Upper lobe of left lung (tissue), 6 donors: ENCODE measurements around the gene JMJD1C. TPM values are rescaled to one million over a fixed set of nuclear protein-coding genes. Genes with fewer than 3 reads are reported as not detected.
A peak's percentile ranks its signal among the peaks of the same experiment; 100 is the strongest.

Experiments
- ATAC-seq, 2 donors: fragments of 200-7000 bp; cut with Tn5 transposase; one replicate each; pipeline ENCODE4 v1.9.1; 2022; ENCODE audit warnings: mild to moderate bottlenecking in 2 of 2, moderate library complexity in 2 of 2; ENCODE audit not compliant: low FRiP score in 2 of 2
- DNase-seq, 2 donors: peaks; one replicate each; pipeline ENCODE4 v3.0.0-alpha.2; 2019 to 2020
- H3K27ac ChIP-seq, 4 donors: fragments of 200-600 bp; sonication (generic); one replicate each; pipeline ENCODE4 v1.5.1; 2016 to 2019
- H3K27me3 ChIP-seq, 4 donors: fragments of 200-600 bp; sonication (generic); one replicate each; pipeline ENCODE4 v1.5.1; 2017 to 2019
- H3K36me3 ChIP-seq, 4 donors: fragments of 200-600 bp; sonication (generic); one replicate each; pipeline ENCODE4 v1.5.1; 2016 to 2019
- H3K4me1 ChIP-seq, 4 donors: fragments of 200-600 bp; sonication (generic); one replicate each; pipeline ENCODE4 v1.5.1; 2018 to 2019
- H3K4me3 ChIP-seq, 4 donors: fragments of 200-600 bp; sonication (generic); one replicate each; pipeline ENCODE4 v1.5.1; 2017 to 2019; ENCODE audit warnings: mild to moderate bottlenecking in 2 of 4, moderate library complexity in 1 of 4
- H3K9me3 ChIP-seq, 4 donors: fragments of 200-600 bp; sonication (generic); one replicate each; pipeline ENCODE4 v1.5.1; 2018 to 2019
- EP300 ChIP-seq, 4 donors: sonication (generic); formaldehyde crosslinking; IDR thresholded peaks; one replicate each; pipeline ENCODE4 v1.5.1; 2017; ENCODE audit warnings: antibody characterized with exemption in 4 of 4, control low read depth in 2 of 4
- POLR2A ChIP-seq, 4 donors: fragments of 450-650 bp; IDR thresholded peaks; one replicate each; pipeline ENCODE4 v1.5.1; 2016 to 2017; ENCODE audit warnings: antibody characterized with exemption in 4 of 4, mild to moderate bottlenecking in 2 of 4
- POLR2AphosphoS5 ChIP-seq, 2 donors: sonication (generic); formaldehyde crosslinking; IDR thresholded peaks; one replicate each; pipeline ENCODE4 v1.5.1; 2017; ENCODE audit warnings: antibody characterized with exemption in 2 of 2
- WGBS, 2 donors: methylation state at CpG; one replicate each; pipeline ENCODE4 v1.1.5; 2017 to 2018; 5-methylcytosine and 5-hydroxymethylcytosine counted together
- total RNA-seq, 6 donors: library from RNA; depleted of rRNA in 4 of 6; stranded (reverse); fragments of >200 nt in 4 of 6; gene quantifications; one replicate each; pipeline versions ENCODE4 v1.1.0 to v1.2.1, GENCODE V29; 2016 to 2021
- TF ChIP-seq, protein P1 (sequence below), 6 experiments: fragments of 450-650 bp in 4 of 6; fragments of 200-600 bp in 2 of 6; sonication (generic) in 2 of 6; IDR thresholded peaks; one replicate each; pipeline ENCODE4 v1.5.1; 2016 to 2019; ENCODE audit warnings: antibody characterized with exemption in 6 of 6
- donor health status: DM: no; HTN: no; CAD: no; lungs with moderate emphysema.
- donor health status: DM: no; HTN: yes; CAD: no; lungs with severe emphysema.

Gene JMJD1C
- total RNA-seq, 6 donors from 2014 or later, result 80.2 to 130 (median 94.2) TPM

DNA sequence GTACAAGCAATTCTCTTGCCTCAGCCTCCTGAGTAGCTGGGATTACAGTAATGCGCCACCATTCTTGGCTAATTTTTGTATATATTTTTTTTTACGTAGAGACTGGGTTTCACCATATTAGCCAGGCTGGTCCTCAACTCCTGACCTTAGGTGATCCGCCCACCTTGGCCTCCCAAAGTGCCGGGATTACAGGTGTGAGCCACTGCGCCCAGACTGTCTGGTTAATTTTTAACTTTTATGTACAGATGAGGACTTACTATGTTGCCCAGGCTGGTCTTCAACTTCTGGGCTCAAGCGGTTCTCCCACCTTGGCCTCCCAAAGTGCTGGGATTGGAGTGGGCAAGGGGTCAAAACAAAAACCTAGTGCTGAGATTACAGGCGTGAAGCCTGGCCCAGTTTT, 101.8 kb downstream of the JMJD1C start:
- no peak overlapping the region for H3K27ac ChIP-seq
- H3K4me3 ChIP-seq, result no peak overlapping the region
- ATAC-seq (no peak), DNase-seq (no peak)
- no peaks in the 10 kb centered on the region for H3K27me3 ChIP-seq
- H3K4me1 ChIP-seq, result no peaks in the 10 kb centered on the region
- WGBS, 2 donors, result 96 to 99% methylated on average over 7 of the region's 7 CpGs
- TF ChIP-seq, protein P1, sequence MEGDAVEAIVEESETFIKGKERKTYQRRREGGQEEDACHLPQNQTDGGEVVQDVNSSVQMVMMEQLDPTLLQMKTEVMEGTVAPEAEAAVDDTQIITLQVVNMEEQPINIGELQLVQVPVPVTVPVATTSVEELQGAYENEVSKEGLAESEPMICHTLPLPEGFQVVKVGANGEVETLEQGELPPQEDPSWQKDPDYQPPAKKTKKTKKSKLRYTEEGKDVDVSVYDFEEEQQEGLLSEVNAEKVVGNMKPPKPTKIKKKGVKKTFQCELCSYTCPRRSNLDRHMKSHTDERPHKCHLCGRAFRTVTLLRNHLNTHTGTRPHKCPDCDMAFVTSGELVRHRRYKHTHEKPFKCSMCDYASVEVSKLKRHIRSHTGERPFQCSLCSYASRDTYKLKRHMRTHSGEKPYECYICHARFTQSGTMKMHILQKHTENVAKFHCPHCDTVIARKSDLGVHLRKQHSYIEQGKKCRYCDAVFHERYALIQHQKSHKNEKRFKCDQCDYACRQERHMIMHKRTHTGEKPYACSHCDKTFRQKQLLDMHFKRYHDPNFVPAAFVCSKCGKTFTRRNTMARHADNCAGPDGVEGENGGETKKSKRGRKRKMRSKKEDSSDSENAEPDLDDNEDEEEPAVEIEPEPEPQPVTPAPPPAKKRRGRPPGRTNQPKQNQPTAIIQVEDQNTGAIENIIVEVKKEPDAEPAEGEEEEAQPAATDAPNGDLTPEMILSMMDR (IDR thresholded peaks at IDR 0.05), result no peak
- TF ChIP-seq POLR2AphosphoS5 (IDR thresholded peaks at IDR 0.05), result no peak
- TF ChIP-seq EP300 (IDR thresholded peaks at IDR 0.05), result no peak
- no peak for TF ChIP-seq POLR2A (IDR thresholded peaks at IDR 0.05)
- H3K9me3 ChIP-seq, result no peaks in the 10 kb centered on the region
- H3K36me3 ChIP-seq, result no peaks in the 10 kb centered on the region

DNA sequence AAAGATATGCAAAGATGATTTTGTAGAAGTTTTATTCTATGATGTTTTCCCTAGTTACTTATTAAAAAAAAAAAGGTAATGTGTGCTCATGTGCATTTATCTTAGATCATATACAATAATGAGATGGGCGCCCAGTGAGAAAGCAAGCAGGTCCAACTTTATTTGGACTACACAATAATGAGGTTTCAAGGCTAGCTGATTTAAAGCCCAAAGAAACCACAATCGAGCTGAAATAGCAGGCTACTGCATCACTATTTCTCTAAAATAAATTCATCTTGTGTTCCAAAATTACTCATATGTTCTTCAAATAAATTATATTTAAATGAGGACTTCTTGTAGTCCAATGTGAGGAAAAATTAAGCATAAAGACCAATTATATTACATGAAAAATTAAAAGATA, 110.1 kb downstream of the JMJD1C start:
- Histone ChIP-seq H3K4me3 (no peak overlapping the region), H3K36me3 (no peaks in the 10 kb centered on the region), H3K27ac (no peak overlapping the region), H3K27me3 (no peaks in the 10 kb centered on the region), H3K4me1 (no peaks in the 10 kb centered on the region), H3K9me3 (no peaks in the 10 kb centered on the region)
- TF ChIP-seq POLR2A (IDR thresholded peaks at IDR 0.05), result no peak
- ATAC-seq (no peak), DNase-seq (no peak)
- 90 to 94% methylated on average over 2 of the region's 2 CpGs for WGBS, 2 donors

DNA sequence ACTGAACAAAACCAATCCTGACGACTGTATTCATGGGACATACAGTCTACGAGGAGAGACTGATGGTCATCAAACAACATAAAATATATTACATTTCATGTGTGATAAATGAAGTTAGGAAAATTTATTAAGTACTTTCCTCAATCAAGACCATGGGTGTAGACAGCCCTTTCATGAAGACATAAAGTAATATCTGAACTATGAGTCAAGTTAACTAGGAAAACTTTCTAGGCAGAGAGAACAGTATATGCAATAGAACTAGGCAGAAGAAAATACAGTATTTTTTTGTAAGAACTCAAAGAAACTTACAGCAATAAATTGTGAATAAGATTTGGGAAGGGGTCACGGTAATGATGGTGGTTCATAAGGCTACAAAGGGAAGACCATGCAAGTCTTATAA, 112.8 kb downstream of the JMJD1C start:
- Histone ChIP-seq H3K27ac (no peak overlapping the region), H3K36me3 (no peaks in the 10 kb centered on the region), H3K4me3 (no peak overlapping the region), H3K4me1 (no peaks in the 10 kb centered on the region), H3K27me3 (no peaks in the 10 kb centered on the region), H3K9me3 (no peaks in the 10 kb centered on the region)
- DNase-seq (no peak), ATAC-seq (no peak)
- 96 to 98% methylated on average over 3 of the region's 3 CpGs for WGBS, 2 donors
- TF ChIP-seq POLR2A (IDR thresholded peaks at IDR 0.05) (no peak), EP300 (IDR thresholded peaks at IDR 0.05) (no peak), POLR2AphosphoS5 (IDR thresholded peaks at IDR 0.05) (no peak)
- TF ChIP-seq, protein P1 (IDR thresholded peaks at IDR 0.05), result no peak

DNA sequence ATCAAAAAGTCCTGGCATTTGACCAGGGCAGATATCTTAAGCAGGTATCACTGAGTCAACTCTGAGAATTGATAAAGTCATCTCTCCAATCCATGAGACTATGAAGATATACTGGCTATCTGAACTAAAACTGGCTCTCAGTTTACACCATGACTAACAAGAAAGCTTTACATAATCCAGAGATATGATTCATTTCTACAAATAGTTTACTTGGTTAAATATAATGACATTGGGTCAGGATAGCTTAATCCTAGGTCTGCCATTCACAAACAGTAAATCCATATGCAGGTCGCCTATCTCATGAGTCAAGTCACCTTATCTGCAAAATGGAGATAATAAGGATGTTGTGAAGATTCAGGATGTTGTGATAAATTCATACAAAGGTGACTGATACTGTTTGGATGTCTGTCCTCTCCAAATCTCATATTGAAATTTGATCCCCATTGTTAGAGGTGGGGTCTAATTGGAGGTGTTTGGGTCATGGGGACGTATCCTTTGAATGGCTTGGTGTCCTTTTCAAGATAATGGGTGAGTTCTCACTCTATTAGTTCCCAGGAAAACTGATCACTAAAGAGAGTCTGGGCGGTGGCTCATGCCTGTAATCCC, 117.4 kb downstream of the JMJD1C start:
- Histone ChIP-seq H3K27ac (no peak overlapping the region), H3K4me1 (no peaks in the 10 kb centered on the region), H3K27me3 (no peaks in the 10 kb centered on the region), H3K36me3 (no peaks in the 10 kb centered on the region), H3K9me3 (no peaks in the 10 kb centered on the region), H3K4me3 (no peak overlapping the region)
- TF ChIP-seq EP300 (IDR thresholded peaks at IDR 0.05) (no peak), POLR2AphosphoS5 (IDR thresholded peaks at IDR 0.05) (no peak), POLR2A (IDR thresholded peaks at IDR 0.05) (no peak)
- TF ChIP-seq, protein P1 (IDR thresholded peaks at IDR 0.05), result no peak
- DNase-seq (no peak), ATAC-seq (no peak)
- WGBS, 2 donors, result 91 to 96% methylated on average over 3 of the region's 3 CpGs

DNA sequence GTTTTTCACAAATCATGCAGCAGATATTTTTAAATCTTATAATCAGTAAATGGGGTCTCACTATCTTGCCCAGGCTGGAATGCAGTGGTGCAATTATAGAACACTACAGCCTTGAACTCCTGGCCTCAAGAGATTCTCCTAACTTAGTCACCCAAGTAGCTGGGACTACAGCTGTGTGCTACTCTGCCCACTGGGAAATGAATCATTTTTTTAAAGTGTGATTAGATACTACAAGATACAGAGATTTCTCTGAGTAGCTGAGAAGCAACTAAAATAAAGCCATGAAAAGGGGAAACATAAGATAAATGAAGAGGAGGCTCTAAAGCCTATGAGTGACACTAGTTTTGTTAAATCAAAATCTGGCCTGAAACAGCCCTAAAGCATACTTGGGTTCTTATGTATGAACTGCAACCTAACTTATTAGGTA, 119.7 kb downstream of the JMJD1C start:
- H3K4me1 ChIP-seq, result no peaks in the 10 kb centered on the region
- H3K4me3 ChIP-seq, result no peak overlapping the region
- H3K9me3 ChIP-seq, result no peaks in the 10 kb centered on the region
- no peaks in the 10 kb centered on the region for H3K27me3 ChIP-seq
- H3K36me3 ChIP-seq, result no peaks in the 10 kb centered on the region
- DNase-seq (no peak), ATAC-seq (peak in 1 of 2 donors; percentile 34)
- no peak overlapping the region for H3K27ac ChIP-seq
- TF ChIP-seq POLR2AphosphoS5 (IDR thresholded peaks at IDR 0.05), result no peak
- TF ChIP-seq, protein P1 (IDR thresholded peaks at IDR 0.05), result no peak
- no peak for TF ChIP-seq POLR2A (IDR thresholded peaks at IDR 0.05)
- no peak for TF ChIP-seq EP300 (IDR thresholded peaks at IDR 0.05)
